Activated naive CD4-positive, alpha-beta T cell treated with anti-CD3 and anti-CD28 coated beads, Interleukin-2, amount 50 U/mL, for 72 hours (primary cell): Measurements from ENCODE around the gene RCL1. TPM values are rescaled to one million over a fixed set of nuclear protein-coding genes. Genes with fewer than 3 reads are reported as not detected.
A peak's percentile ranks its signal among the peaks of the same experiment; 100 is the strongest.
"Not testable (repeated sequence)": the region's sequence is repeated elsewhere in the genome, so short reads cannot be mapped to it uniquely, and the experiment has no call there.

Source experiments
- ATAC-seq, 2 donors: fragments of 150-1000 bp; cut with Tn5 transposase; 2 replicates each; pipeline ENCODE4 v1.10.0; 2021; ENCODE audit warnings: mild to moderate bottlenecking in 2 of 2, moderate library complexity in 2 of 2
- DNase-seq, 2 donors: peaks; one replicate each; pipeline ENCODE4 v3.0.0; 2021 to 2022; ENCODE audit warnings: low spot score in 2 of 2
- H3K27ac Mint-ChIP-seq, 2 donors: one replicate each; pipeline ENCODE4 v1.8.0; 2022; ENCODE audit warnings: mild to moderate bottlenecking in 2 of 2, mixed read lengths in 2 of 2
- H3K36me3 Mint-ChIP-seq, 2 donors: one replicate each; pipeline ENCODE4 v1.8.0; 2022; ENCODE audit warnings: mixed read lengths in 2 of 2
- H3K9me3 Mint-ChIP-seq, 2 donors: one replicate each; pipeline ENCODE4 v1.8.0; 2022; ENCODE audit warnings: mixed read lengths in 2 of 2
- total RNA-seq, 2 donors: library from RNA; stranded (reverse); gene quantifications; one replicate each; pipeline ENCODE4 v1.2.3, GENCODE V29; 2022

RCL1 gene
- total RNA-seq, 2 donors from 2014 or later, result 18.2 to 32.0 TPM

- H3K9me3 Mint-ChIP-seq, result no peaks in the 10 kb centered on the region
- DNase-seq (no peak), ATAC-seq (peak; percentile 52 to 87)
- peaks cover 9 to 12% of the 10 kb centered on the region in 2 donors for H3K36me3 Mint-ChIP-seq
- no peak overlapping the region for H3K27ac Mint-ChIP-seq
Measured at GRCh38 chr9:4866239-4866969, 73.7 kb downstream of the RCL1 start.

- ATAC-seq, result no peak
Measured at GRCh38 chr9:4873066-4873465, 80.3 kb downstream of the RCL1 start.

DNA sequence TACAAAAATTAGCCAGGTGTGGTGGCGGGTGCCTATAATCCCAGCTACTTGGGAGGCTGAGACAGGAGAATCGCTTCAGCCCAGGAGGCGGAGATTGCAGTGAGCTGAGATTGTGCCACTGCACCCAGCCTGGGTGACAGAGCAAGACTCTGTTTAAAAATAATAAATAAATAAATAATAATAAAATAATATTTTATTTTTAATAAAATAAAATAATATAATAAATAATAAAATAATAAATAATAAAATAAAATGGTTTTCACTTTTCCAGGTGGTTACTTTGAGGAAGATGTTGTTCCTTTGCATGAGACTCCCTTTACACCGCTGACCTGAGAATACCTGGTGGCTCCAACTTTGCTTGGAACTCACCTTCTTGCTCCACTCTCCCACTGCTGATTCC lies 82.8 kb downstream of the RCL1 start:
- ATAC-seq (no peak), DNase-seq (no peak)
- H3K9me3 Mint-ChIP-seq, result no peaks in the 10 kb centered on the region
- peaks cover 2 to 5% of the 10 kb centered on the region in 2 donors for H3K36me3 Mint-ChIP-seq
- H3K27ac Mint-ChIP-seq, result no peak overlapping the region

More at GRCh38 chr9:4873066-4873465, 80.3 kb downstream of the RCL1 start:
- DNase-seq, result no peak
- Mint-ChIP-seq H3K9me3 (no peaks in the 10 kb centered on the region), H3K36me3 (peaks cover 5% of the 10 kb centered on the region in 2 donors), H3K27ac (no peak overlapping the region)

DNA sequence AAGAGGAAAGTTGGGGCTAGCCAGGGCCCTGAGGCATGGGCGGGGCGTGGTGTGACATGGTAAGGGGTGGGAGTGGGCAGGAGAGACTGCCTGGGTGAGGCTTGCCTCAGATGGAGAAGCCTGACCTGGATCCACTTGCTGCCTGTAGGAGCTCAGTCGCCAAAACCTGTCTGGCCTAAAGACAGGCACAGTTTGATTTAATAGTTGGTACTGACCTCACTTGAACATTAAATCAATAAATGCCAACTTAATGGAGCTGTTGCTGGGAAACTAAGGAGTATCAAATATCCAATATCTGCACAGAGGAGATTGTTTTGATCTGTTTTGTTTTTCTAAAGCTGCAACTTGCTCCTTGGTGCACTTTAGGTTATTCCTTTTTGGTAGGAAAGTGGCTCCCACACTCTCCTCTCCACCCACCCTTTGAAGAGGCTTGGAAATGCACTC lies 86.4 kb downstream of the RCL1 start:
- DNase-seq (no peak), ATAC-seq (no peak)
- H3K9me3 Mint-ChIP-seq, result no peaks in the 10 kb centered on the region
- H3K27ac Mint-ChIP-seq, result no peak overlapping the region
- H3K36me3 Mint-ChIP-seq, result peaks cover 0 to 5% of the 10 kb centered on the region in 2 donors

- no peak for ATAC-seq
- Mint-ChIP-seq H3K36me3 (peaks cover 0 to 4% of the 10 kb centered on the region in 2 donors), H3K27ac (no peak overlapping the region), H3K9me3 (no peaks in the 10 kb centered on the region)
- DNase-seq, result no peak
Measured at GRCh38 chr9:4883326-4883873, 90.7 kb downstream of the RCL1 start.

DNA sequence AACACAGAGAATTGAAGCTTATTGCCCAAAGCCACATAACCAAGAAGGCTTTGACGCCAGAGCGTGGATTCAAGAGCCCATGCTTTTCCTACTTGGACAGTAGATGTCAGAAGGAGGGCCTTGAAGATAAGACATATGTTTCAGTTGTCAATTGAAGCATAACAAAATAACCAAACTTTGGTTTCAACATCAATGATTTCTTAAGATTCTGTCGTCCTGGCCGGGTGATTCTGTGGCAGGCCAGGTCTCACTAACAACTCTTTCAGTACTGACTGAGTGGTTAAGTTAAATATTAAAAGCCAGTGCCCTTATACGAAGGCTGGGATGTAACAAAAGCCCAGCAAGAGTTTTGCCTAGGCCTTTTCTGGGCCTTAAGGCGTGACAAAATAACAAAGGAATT lies 94.0 kb downstream of the RCL1 start:
- Mint-ChIP-seq H3K27ac (no peak overlapping the region), H3K36me3 (peaks cover 0 to 4% of the 10 kb centered on the region in 2 donors), H3K9me3 (peaks cover 0 to 4% of the 10 kb centered on the region in 2 donors)
- no peak for ATAC-seq
- no peak for DNase-seq

DNA sequence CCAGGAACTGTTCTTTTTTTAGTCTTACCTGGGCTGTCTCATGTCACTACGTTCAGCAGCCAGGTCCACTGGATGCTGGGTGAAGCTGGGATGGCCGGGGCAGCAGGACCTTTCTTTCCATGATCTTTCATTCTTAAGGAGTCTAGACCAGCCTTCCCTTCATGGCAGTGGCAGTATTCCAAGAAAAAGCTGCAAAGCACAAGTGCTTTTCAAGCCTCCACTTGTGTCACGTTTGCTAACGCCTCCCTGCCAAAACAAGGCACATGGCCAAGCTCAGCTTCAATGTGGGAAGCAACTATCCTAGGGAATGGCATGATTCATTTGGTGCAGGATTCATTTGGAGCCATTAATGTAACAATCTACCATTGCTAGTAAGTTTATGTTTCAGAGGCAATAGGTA lies 94.8 kb downstream of the RCL1 start:
- DNase-seq, result no peak
- H3K36me3 Mint-ChIP-seq, result peaks cover 0 to 4% of the 10 kb centered on the region in 2 donors
- ATAC-seq, result no peak
- peaks cover 0 to 4% of the 10 kb centered on the region in 2 donors for H3K9me3 Mint-ChIP-seq
- no peak overlapping the region for H3K27ac Mint-ChIP-seq

GRCh38 chr9:4890242-4890641 lies 97.5 kb downstream of the RCL1 start:
- no peaks in the 10 kb centered on the region for H3K36me3 Mint-ChIP-seq
- DNase-seq (no peak), ATAC-seq (no peak)
- no peak overlapping the region for H3K27ac Mint-ChIP-seq
- peaks cover 0 to 4% of the 10 kb centered on the region in 2 donors for H3K9me3 Mint-ChIP-seq

GRCh38 chr9:4890929-4891328 lies 98.2 kb downstream of the RCL1 start:
- Mint-ChIP-seq H3K36me3 (no peaks in the 10 kb centered on the region), H3K9me3 (peaks cover 0 to 4% of the 10 kb centered on the region in 2 donors), H3K27ac (no peak overlapping the region)
- no peak for DNase-seq
- no peak for ATAC-seq

DNA sequence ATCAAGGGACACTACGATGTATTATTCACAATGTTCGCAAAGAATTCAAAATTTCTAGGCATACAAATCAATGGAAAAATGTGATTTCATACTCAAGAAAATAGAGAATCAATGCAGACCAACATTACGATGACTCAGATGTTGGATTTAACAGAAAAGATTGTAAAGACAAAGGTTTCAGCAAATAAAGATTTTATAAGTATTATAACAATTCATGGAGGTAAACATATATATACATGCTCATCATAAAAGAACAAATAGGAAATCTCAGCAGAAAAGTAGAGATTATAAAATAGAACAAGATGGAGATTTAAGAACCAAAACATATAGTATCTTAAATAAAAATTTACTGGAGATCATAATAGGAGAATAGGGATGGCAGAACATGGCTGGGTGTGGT lies 98.9 kb downstream of the RCL1 start:
- Mint-ChIP-seq H3K9me3 (peaks cover 0 to 4% of the 10 kb centered on the region in 2 donors), H3K36me3 (no peaks in the 10 kb centered on the region)
- ATAC-seq, result no peak

GRCh38 chr9:4892501-4893194 lies 99.9 kb downstream of the RCL1 start:
- H3K9me3 Mint-ChIP-seq, result peaks cover 2 to 6% of the 10 kb centered on the region in 2 donors
- ATAC-seq, result no peak
- peaks cover 2 to 6% of the 10 kb centered on the region in 2 donors for H3K36me3 Mint-ChIP-seq
- H3K27ac Mint-ChIP-seq, result no peak overlapping the region
- no peak for DNase-seq

More for the DNA sequence above, 98.9 kb downstream of the RCL1 start:
- no peak overlapping the region for H3K27ac Mint-ChIP-seq
- no peak for DNase-seq

DNA sequence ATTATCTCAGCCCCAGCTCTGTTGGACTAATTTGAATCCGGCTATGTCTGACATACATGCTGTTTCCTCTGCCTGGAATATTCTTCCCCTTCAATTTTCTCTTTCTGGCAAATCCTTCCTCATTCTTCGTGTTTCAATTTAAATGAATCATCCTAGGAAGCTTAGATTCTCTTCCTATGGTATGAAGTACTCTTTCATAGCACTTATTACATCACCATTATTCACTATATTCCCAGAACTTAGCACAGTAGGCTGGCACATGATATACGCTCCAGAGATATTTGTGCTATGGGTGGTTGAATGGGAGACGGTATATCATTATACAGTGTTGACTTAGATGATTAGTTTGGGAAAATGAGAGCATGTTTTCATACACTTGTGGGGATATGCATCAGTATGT lies 101.3 kb downstream of the RCL1 start:
- Mint-ChIP-seq H3K9me3 (peaks cover 10 to 14% of the 10 kb centered on the region in 2 donors), H3K36me3 (peaks cover 11 to 21% of the 10 kb centered on the region in 2 donors), H3K27ac (no peak overlapping the region)
- ATAC-seq (no peak), DNase-seq (no peak)

DNA sequence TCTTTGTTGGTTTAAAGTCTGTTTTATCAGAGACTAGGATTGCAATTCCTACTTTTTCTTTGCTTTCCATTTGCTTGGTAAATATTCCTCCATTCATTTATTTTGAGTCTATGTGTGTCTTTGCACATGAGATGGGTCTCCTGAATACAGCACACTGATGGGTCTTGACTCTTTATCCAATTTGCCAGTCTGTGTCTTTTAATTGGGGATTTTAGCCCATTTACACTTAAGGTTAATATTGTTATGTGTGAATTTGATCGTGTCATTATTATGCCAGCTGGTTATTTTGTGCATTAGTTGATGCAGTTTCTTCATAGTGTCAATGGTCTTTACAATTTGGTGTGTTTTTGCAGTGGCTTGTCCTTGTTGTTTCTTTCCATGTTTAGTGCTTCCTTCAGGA lies 107.1 kb downstream of the RCL1 start:
- not testable (repeated sequence) for H3K27ac Mint-ChIP-seq, ATAC-seq, DNase-seq
- H3K9me3 Mint-ChIP-seq, result peaks cover 24 to 25% of the 10 kb centered on the region in 2 donors
- peaks cover 35 to 45% of the 10 kb centered on the region in 2 donors for H3K36me3 Mint-ChIP-seq

DNA sequence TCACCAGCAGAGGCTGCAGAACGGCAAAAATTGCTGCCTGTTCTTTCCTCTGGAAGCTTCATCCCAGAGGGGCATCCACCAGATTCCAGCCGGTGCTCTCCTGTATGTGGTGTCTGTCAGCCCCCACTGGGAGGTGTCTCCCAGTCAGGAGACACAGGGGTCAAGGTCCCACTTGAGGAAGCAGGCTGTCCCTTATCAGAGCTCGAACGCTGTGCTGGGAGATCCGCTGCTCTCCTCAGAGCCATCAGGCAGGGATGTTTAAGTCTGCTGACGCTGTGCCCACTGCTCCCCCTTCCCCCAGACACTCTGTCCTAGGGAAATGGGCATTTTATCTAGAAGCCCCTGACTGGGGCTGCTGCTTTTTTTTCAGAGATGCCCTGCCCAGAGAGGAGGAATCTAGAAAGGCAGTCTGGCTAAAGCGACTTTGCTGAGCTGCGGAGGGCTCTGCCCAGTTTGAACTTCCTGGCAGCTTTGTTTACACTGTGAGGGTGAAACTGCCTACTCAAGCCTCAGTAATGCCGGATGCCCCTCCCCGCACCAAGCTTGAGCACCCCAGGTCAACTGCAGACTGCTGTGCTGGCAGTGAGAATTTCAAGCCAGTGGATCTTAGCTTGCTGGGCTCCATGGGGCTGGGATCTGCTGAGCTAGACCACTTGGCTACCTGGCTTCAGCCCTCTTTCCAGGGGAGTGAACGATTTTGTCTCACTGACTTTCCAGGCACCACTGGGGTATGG lies 108.8 kb downstream of the RCL1 start:
- not testable (repeated sequence) for ATAC-seq
- Mint-ChIP-seq H3K27ac (peak overlapping the region in 1 of 2 donors; percentile 61), H3K9me3 (peaks cover 24 to 25% of the 10 kb centered on the region in 2 donors), H3K36me3 (peaks cover 35 to 45% of the 10 kb centered on the region in 2 donors)
- peak in 1 of 2 donors; percentile 6 for DNase-seq

DNA sequence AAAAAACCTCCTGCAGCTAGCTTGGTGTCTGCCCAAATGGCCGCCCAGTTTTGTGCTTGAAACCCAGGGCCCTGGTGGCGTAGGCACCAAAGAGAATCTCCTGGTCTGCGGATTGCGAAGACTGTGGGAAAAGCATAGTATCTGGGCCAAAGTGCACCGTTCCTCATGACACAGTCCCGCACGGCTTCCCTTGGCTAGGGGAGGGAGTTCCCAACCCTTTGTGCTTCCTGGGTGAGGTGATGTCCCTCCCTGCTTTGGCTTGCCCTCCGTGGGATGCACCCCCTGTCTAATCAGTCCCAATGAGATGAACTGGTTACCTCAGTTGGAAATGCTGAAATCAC lies 109.4 kb downstream of the RCL1 start:
- ATAC-seq (no peak), DNase-seq (no peak)
- Mint-ChIP-seq H3K27ac (peak overlapping the region in 1 of 2 donors; percentile 61), H3K36me3 (peaks cover 35 to 44% of the 10 kb centered on the region in 2 donors), H3K9me3 (peaks cover 24 to 25% of the 10 kb centered on the region in 2 donors)

DNA sequence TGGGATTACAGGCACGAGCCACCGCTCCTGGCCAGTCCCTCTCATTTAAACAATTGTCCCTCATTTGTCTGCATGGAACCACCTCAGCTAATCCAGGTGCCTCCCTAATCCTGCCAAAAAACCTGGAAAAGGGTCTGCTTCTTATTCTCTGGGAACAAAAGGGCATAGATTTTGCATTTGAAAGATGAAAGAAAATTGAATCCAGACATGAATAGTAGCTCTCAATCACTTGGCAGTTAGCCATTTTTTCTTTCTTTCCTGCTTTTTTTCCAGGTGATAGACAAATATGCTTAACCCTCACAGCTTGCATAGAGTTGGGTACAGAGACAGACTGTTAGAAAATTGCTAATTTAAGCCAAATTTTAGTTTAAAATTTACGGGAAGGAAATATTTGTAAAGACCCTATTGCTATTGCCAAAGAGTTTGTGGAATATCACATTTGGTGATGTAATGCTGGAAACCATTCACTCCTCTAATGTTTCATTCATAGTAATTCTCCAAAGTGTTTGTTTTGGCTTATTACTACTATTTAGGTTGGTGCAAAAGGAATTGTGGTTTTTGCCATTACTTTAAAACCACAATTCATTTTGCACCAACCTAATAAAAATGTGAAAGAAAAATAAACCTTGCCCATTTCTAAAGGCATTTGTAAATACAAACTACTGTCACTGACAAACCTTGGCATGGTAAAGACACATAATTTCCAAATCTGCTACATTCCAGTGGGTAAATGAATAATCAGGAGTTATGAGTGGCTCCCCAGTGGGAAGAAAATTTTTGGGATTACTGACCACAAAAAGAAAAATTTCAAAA lies 111.8 kb downstream of the RCL1 start:
- DNase-seq (no peak), ATAC-seq (no peak)
- H3K9me3 Mint-ChIP-seq, result peaks cover 10 to 12% of the 10 kb centered on the region in 2 donors
- H3K36me3 Mint-ChIP-seq, result peaks cover 19 to 20% of the 10 kb centered on the region in 2 donors
- peak overlapping the region in 1 of 2 donors; percentile 44 for H3K27ac Mint-ChIP-seq
